Loucy (cell line): ENCODE measurements around the gene MOG.
A peak's percentile ranks its signal among the peaks of the same experiment; 100 is the strongest.

Experiments
- EZH2phosphoT487 ChIP-seq: fragments of 200-600 bp; IDR thresholded peaks from 2 replicates; pipeline ENCODE4 v1.6.1; 2018; ENCODE audit warnings: antibody characterized with exemption, mild to moderate bottlenecking, moderate library complexity, borderline replicate concordance
- TF ChIP-seq, protein P1 (sequence below): fragments of 200-600 bp; sonication (generic); conservative IDR thresholded peaks from 2 replicates; pipeline ENCODE4 v1.5.1; 2014; ENCODE audit warnings: mild to moderate bottlenecking, antibody characterized with exemption, low read length

DNA sequence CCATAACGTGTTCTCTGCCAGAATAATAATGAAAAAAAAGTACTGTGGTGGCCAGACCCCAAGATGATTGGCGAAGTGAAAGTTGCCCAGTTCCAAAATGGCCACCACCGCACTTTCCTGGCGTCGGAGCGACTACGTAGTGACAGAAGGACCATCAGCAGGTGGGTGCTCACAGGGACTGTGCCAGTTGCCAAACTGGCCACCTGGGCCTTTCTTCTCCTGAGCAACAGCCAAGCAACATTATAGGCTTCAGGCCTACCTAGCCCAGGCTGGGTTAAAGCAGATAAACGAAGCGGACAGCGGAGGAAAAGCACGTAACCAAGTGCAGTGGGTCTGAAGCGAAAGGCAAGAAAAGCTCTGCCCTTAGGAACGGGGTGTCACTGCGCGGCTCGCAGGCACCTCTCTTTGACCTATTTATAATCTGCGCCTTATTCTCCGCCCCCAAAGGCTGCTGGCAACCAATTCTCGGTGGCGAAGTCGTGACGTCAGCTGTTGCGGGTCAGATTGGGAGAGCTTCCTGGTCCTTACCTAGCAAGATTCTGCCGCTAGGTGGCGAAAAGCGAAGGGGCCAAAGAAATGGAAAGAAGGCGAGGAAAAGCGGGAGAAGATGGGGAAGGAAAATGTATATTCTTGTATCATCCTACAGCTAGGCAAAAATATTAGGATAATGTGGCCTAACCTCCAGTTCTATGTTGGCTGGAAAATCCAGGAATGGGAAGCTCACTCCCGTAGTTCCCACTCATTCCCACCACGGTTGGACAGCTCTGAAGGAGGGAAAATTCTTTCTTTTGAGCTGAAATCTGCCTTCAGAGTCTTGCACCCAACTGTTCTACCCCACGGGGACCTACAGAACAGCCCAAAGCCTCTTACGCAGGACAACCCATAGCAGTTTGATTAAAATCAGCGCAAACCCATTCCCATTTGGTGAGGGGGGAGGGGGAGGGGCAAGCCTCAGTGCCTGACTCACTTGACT lies 6.9 kb upstream of the MOG start:
- TF ChIP-seq, protein P1, sequence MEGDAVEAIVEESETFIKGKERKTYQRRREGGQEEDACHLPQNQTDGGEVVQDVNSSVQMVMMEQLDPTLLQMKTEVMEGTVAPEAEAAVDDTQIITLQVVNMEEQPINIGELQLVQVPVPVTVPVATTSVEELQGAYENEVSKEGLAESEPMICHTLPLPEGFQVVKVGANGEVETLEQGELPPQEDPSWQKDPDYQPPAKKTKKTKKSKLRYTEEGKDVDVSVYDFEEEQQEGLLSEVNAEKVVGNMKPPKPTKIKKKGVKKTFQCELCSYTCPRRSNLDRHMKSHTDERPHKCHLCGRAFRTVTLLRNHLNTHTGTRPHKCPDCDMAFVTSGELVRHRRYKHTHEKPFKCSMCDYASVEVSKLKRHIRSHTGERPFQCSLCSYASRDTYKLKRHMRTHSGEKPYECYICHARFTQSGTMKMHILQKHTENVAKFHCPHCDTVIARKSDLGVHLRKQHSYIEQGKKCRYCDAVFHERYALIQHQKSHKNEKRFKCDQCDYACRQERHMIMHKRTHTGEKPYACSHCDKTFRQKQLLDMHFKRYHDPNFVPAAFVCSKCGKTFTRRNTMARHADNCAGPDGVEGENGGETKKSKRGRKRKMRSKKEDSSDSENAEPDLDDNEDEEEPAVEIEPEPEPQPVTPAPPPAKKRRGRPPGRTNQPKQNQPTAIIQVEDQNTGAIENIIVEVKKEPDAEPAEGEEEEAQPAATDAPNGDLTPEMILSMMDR = peak; percentile 88
- no peak for TF ChIP-seq EZH2phosphoT487
